ENCODE results near the gene PLA2G2C. TPM values are rescaled to one million over a fixed set of nuclear protein-coding genes. Genes with fewer than 3 reads are reported as not detected.

The PLA2G2C gene
- total and polyA plus RNA-seq, 2 of the 8 experiments (the other 6 are each of a cell fraction or from before 2014, with no cell fraction given), result not detected

GRCh38 chr1:20200966-20201365, 14.6 kb upstream of the PLA2G2C start:
- H2BK20ac ChIP-seq (ENCODE audit: low read length), result no peak overlapping the region
- no peak overlapping the region for H3K23ac ChIP-seq (ENCODE audit: insufficient read length)
- H2AK5ac ChIP-seq (ENCODE audit: low read depth, low read length), result no peak overlapping the region
- H3K27ac ChIP-seq (ENCODE audit: low read depth, low read length), result no peak overlapping the region
- no peak overlapping the region for H2AFZ ChIP-seq (ENCODE audit: low read length)
- no peak overlapping the region for H3K56ac ChIP-seq (replicated peaks; ENCODE audit: insufficient read length, low read depth, low read length)
- H3K4me3 ChIP-seq (ENCODE audit: extremely low read depth in 1 of 4, insufficient read depth in 2 of 4, low read depth in 3 of 4, low read length in 4 of 4), result no peak overlapping the region
- no peaks in the 10 kb centered on the region for H3K79me1 ChIP-seq (ENCODE audit: low read depth, low read length)
- H3K9ac ChIP-seq (replicated peaks in 1 of 4; ENCODE audit: extremely low read depth in 1 of 4, low read depth in 3 of 4, low read length in 3 of 4), result no peak overlapping the region
- no peak overlapping the region for H4K5ac ChIP-seq (ENCODE audit: insufficient read length, low read depth, low read length)
- no peak for FAIRE-seq
- no peaks in the 10 kb centered on the region for H3K23me2 ChIP-seq (ENCODE audit: low read depth, low read length)
- H3K79me2 ChIP-seq (ENCODE audit: control insufficient read depth in 1 of 2, insufficient read depth in 2 of 2, low read length in 2 of 2), result no peaks in the 10 kb centered on the region
- H3K4me2 ChIP-seq (ENCODE audit: insufficient read depth in 1 of 2, low read depth in 2 of 2, low read length in 2 of 2), result no peak overlapping the region
- 81% methylated on average over 2 of the region's 2 CpGs; no CpG with 5 or more reads in 1 of the 2 experiments for WGBS, 2 experiments (ENCODE audit: extremely low coverage in 1 of 2, insufficient coverage in 1 of 2, insufficient read length in 1 of 2, insufficient replicate concordance in 2 of 2, low coverage in 1 of 2, low lambda C conversion rate in 2 of 2, missing lambda C conversion rate in 1 of 2)
- no peak overlapping the region for H4K91ac ChIP-seq (replicated peaks; ENCODE audit: insufficient read length, low read length)
- no peak overlapping the region for H3K4ac ChIP-seq (replicated peaks; ENCODE audit: insufficient read length, low read depth, low read length)
- H3K18ac ChIP-seq (ENCODE audit: extremely low read depth, low read length), result no peak overlapping the region
- H2BK5ac ChIP-seq (ENCODE audit: low read depth, low read length), result no peak overlapping the region
- CTCF ChIA-PET (ENCODE audit: partially characterized antibody), result interaction anchor here (0.7 to 2.3 kb wide), 9 partner anchors 9 to 282 kb away, joined by 3 to 9 read pairs (median 3); no protein-coding TSS in a partner anchor
- TF ChIP-seq FOSL1 (IDR thresholded peaks at IDR 0.05; ENCODE audit: insufficient read depth, low read depth, low read length) (no peak), SAP30 (IDR thresholded peaks at IDR 0.05; ENCODE audit: insufficient read depth, insufficient replicate concordance, low read length) (no peak), RFX5 (IDR thresholded peaks at IDR 0.05; ENCODE audit: borderline replicate concordance, low read depth, low read length) (no peak), ZNF274 (IDR thresholded peaks at IDR 0.05; ENCODE audit: borderline replicate concordance, extremely low read depth, low read length) (no peak), HDAC6 (IDR thresholded peaks at IDR 0.05; ENCODE audit: low read depth, low read length) (no peak), SP4 (IDR thresholded peaks at IDR 0.05; ENCODE audit: low read length) (no peak), KDM5A (IDR thresholded peaks at IDR 0.05; ENCODE audit: low read length) (no peak), NRF1 (IDR thresholded peaks at IDR 0.05; ENCODE audit: low read depth, low read length) (no peak), BACH1 (IDR thresholded peaks at IDR 0.05; ENCODE audit: low read length) (no peak), SRF (IDR thresholded peaks at IDR 0.05; ENCODE audit: low read depth, low read length) (no peak), TCF12 (IDR thresholded peaks at IDR 0.05; ENCODE audit: low read depth, low read length) (no peak), CHD2 (IDR thresholded peaks at IDR 0.05; ENCODE audit: low read length) (no peak), HDAC2 (IDR thresholded peaks at IDR 0.05; ENCODE audit: borderline replicate concordance in 1 of 2, low read depth in 2 of 2, low read length in 2 of 2) (no peak), YY1 (IDR thresholded peaks at IDR 0.05; ENCODE audit: low read depth, low read length) (no peak), ASH2L (IDR thresholded peaks at IDR 0.05; ENCODE audit: low read length) (no peak), KDM1A (IDR thresholded peaks at IDR 0.05; ENCODE audit: borderline replicate concordance, low read length) (no peak)
- no peak for DNase-seq (ENCODE audit: low read depth in 1 of 2, low spot score in 2 of 2)
- no peaks in the 10 kb centered on the region; a peak in 1 of 7 replicates for H3K27me3 ChIP-seq (replicated peaks in 1 of 4; ENCODE audit: control insufficient read depth in 3 of 4, extremely low read depth in 1 of 4, insufficient read depth in 3 of 4, low read length in 3 of 4)
- H4K8ac ChIP-seq (ENCODE audit: extremely low read depth, insufficient read depth, low read length), result no peak overlapping the region; the same call in 1 of the 2 replicates
- H4K20me1 ChIP-seq (replicated peaks in 1 of 2; ENCODE audit: control insufficient read depth in 1 of 2, insufficient read depth in 2 of 2, low read length in 2 of 2), result no peaks in the 10 kb centered on the region
- H3K14ac ChIP-seq (ENCODE audit: insufficient read length), result no peak overlapping the region
- H2BK120ac ChIP-seq (replicated peaks; ENCODE audit: low read depth, low read length), result no peak overlapping the region
- no peaks in the 10 kb centered on the region for H3K4me1 ChIP-seq (replicated peaks in 1 of 4; ENCODE audit: control insufficient read depth in 3 of 4, insufficient read depth in 4 of 4, low read length in 3 of 4)
- H3K36me3 ChIP-seq (ENCODE audit: control insufficient read depth in 2 of 4, insufficient read depth in 4 of 4, low read length in 3 of 4), result no peaks in the 10 kb centered on the region
- no peak overlapping the region for H2BK12ac ChIP-seq (ENCODE audit: low read depth, low read length)
- POLR2A ChIA-PET (ENCODE audit: partially characterized antibody), result no interaction called here
- H2BK15ac ChIP-seq (ENCODE audit: low read length), result no peak overlapping the region
- H3K9me3 ChIP-seq (ENCODE audit: insufficient read depth in 2 of 2, low read depth in 1 of 2, low read length in 1 of 2), result no peaks in the 10 kb centered on the region

All from H1 (cell line).